AG09319 (cell line): ENCODE data around the gene CCDC191.

ENCODE experiments used
- DNase-seq: peaks from one replicate; pipeline ENCODE4 v3.0.0-alpha.2; 2010; ENCODE audit warnings: low read depth; ENCODE audit errors: extremely low read depth
- CTCF ChIP-seq: IDR thresholded peaks from 2 replicates; pipeline ENCODE4 v1.5.1; 2011; ENCODE audit warnings: low read depth, mild to moderate bottlenecking, inconsistent platforms, low read length, moderate library complexity

Gene CCDC191

GRCh38 chr3:113977822-113978221, 78.5 kb downstream of the CCDC191 start:
- no peak for TF ChIP-seq CTCF
- DNase-seq: no peak

DNA sequence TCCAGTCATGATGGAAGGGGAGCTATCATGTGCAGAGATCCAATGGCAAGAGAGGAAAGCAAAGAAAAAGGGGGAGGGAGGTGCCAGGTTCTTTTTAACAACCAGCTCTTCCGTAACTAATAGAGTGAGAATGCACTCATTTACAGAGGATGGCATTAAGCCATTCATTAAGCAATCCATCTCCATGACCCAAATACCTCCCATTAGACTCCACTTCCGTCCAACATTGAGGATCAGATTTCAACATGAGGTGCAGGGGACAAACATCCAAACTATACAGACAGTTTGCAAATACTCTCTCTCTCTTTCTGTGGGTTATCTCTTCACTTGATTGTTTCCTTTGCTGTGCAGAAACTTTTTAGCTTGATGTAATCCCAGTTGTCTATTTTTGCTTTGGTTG, 87.3 kb downstream of the CCDC191 start:
- no peak for DNase-seq
- no peak for TF ChIP-seq CTCF

DNA sequence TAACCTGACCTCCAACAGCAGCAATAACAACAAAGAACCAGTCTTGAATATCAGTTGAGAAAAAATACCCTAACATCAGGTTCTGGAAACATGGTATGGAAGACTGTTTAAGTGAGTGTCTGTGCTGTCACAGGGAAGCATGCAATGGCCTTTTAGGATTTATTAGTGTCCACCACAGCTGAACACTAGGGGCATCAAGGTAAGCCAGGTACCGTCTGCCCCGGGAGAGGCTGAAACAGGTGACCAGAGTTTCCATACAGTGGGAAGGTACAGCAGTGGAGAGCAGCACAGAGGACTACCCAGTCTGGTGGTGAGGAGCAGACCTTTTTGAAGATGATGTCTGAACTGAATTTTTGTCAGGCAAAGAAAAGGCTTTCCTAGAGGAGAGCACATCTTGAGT, 90.2 kb downstream of the CCDC191 start:
- TF ChIP-seq CTCF: no peak
- no peak for DNase-seq

GRCh38 chr3:113963879-113964278, 92.4 kb downstream of the CCDC191 start:
- no peak for DNase-seq
- TF ChIP-seq CTCF: no peak

GRCh38 chr3:113954091-113954685, 102.1 kb downstream of the CCDC191 start:
- no peak for TF ChIP-seq CTCF
- no peak for DNase-seq

GRCh38 chr3:113953677-113954076, 102.6 kb downstream of the CCDC191 start:
- DNase-seq: no peak
- TF ChIP-seq CTCF: no peak

- no peak for TF ChIP-seq CTCF
- no peak for DNase-seq
These were observed 103.4 kb downstream of the CCDC191 start for GRCh38 chr3:113952921-113953320.
